HT-29 (cell line): ENCODE results near the gene PON1. TPM values are rescaled to one million over a fixed set of nuclear protein-coding genes. Genes with fewer than 3 reads are reported as not detected.

Experiments used
- DNase-seq: peaks from one replicate; pipeline ENCODE4 v3.0.0-alpha.2; 2015; ENCODE audit warnings: low spot score
- total RNA-seq: library from RNA; depleted of rRNA; stranded (reverse); fragments of >200 nt; shearing (Covaris generic); gene quantifications from 2 replicates; pipeline ENCODE4 v1.2.3, GENCODE V29; 2014

PON1 gene
- total RNA-seq, 1 experiment from 2014 or later: 1.2 TPM

GRCh38 chr7:95317966-95318365 lies 6.4 kb downstream of the PON1 start:
- no peak for DNase-seq

- DNase-seq: no peak
These were observed 6.8 kb downstream of the PON1 start for GRCh38 chr7:95317546-95317945.

GRCh38 chr7:95316588-95316987 lies 7.7 kb downstream of the PON1 start:
- DNase-seq: no peak

- no peak for DNase-seq
These were observed 11.8 kb downstream of the PON1 start for GRCh38 chr7:95312561-95312960.

- no peak for DNase-seq
These were observed 12.9 kb downstream of the PON1 start for GRCh38 chr7:95311389-95311788.

- DNase-seq: no peak
These were observed 14.4 kb downstream of the PON1 start for GRCh38 chr7:95309951-95310350.

GRCh38 chr7:95304990-95305389 lies 19.3 kb downstream of the PON1 start:
- no peak for DNase-seq

GRCh38 chr7:95303013-95303905 lies 21.1 kb downstream of the PON1 start:
- no peak for DNase-seq

GRCh38 chr7:95298091-95298490 lies 26.2 kb downstream of the PON1 start:
- no peak for DNase-seq

- DNase-seq: no peak
These were observed 27.3 kb downstream of the PON1 start for GRCh38 chr7:95297041-95297440.

- no peak for DNase-seq
These were observed 27.9 kb downstream of the PON1 start for GRCh38 chr7:95296456-95296855.

- DNase-seq: no peak
These were observed 28.9 kb downstream of the PON1 start for GRCh38 chr7:95295397-95295796.

- DNase-seq: no peak
These were observed 34.0 kb downstream of the PON1 start for GRCh38 chr7:95290166-95290830.

- no peak for DNase-seq
These were observed 38.2 kb downstream of the PON1 start for GRCh38 chr7:95286096-95286495.

GRCh38 chr7:95279417-95279816 lies 44.9 kb downstream of the PON1 start:
- no peak for DNase-seq

- DNase-seq: peak; percentile 26
These were observed 48.2 kb downstream of the PON1 start for GRCh38 chr7:95276114-95276513.

- no peak for DNase-seq
These were observed 54.7 kb downstream of the PON1 start for GRCh38 chr7:95269640-95270039.

- DNase-seq: no peak
These were observed 56.6 kb downstream of the PON1 start for GRCh38 chr7:95267754-95268153.

- DNase-seq: no peak
These were observed 58.7 kb downstream of the PON1 start for GRCh38 chr7:95265634-95266033.

- no peak for DNase-seq
These were observed 59.9 kb downstream of the PON1 start for GRCh38 chr7:95264363-95264891.

GRCh38 chr7:95263785-95264362 lies 60.5 kb downstream of the PON1 start:
- DNase-seq: no peak

GRCh38 chr7:95262875-95263274 lies 61.5 kb downstream of the PON1 start:
- DNase-seq: no peak
